GM21381 (cell line): ENCODE results near the gene PACC1.
"Not testable (repeated sequence)": the region's sequence is repeated elsewhere in the genome, so short reads cannot be mapped to it uniquely, and the experiment has no call there.

Experiments used
- ATAC-seq: cut with Tn5 transposase; IDR thresholded peaks from one replicate; pipeline ENCODE4 v1.9.1; 2021; ENCODE audit warnings: mild to moderate bottlenecking, moderate library complexity; ENCODE audit not compliant: unreplicated experiment

PACC1 gene

DNA sequence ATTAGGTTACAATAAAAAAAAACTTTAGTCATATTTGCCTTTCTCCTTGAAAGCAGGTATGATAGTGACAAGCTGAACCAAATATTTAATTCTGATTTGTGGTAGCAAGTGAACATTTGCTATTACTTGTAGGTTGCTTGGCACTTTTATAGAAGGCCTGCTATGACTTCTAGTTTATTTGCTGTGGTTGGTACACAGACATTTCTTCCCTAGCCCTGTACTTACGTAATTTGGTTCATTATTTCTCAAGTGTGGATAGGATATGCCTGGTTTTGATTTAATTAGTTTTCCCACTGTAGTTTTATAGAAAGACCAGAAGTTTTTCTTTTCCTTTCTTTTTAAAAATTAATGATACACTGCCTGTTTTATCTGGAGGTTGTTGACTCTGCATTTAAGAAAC, 73.6 kb downstream of the PACC1 start:
- ATAC-seq, result no peak

DNA sequence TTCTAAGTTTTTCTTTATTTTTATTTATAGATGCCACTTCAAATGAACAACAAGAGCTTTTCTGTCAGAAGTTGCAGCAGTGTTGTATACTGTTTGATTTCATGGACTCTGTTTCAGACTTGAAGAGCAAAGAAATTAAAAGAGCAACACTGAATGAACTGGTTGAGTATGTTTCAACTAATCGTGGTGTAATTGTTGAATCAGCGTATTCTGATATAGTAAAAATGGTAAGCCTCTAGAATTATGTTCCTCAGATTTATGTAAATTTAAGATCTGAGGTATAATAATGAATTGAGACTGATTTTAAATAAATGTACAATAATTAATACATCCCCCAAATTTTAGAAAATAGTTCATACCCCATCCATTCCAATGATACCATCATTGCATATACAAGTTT, 85.6 kb downstream of the PACC1 start:
- no peak for ATAC-seq

DNA sequence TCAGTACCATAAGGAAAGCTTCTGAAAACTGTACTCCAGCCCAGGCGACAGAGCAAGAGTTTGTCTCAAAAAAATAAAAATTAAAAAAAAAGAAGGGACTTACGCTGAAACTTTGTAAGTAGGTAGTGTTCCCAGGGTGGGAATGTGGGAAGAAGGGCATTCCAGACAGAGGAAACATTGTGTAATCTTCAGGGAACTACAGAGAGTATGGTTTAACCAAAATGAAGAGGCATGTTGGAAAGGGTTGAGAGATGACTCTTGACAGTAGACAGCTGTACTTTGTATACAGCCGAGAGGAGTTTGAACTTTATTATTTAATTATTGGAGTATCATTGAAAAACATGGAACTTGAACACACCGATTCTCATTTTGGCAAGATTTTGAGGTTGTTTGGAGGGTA, 86.4 kb downstream of the PACC1 start:
- ATAC-seq, result no peak

DNA sequence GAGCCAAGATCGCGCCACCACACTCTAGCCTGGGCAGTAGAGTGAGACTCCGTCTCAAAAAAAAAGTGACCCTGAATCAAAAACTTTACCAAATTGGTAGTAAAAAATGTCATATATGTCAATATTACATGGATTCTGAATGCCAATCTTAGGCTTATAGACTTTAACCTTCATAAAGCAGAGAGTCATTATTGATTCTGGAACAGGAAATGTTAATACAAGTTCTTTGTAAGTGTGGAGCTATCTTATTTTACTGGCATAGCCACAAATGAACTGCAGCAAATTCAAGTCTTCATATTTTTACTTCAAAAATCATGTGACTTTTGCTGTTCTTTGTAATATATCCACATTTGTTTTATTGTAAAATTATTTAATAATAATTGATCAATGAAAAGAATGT, 88.1 kb downstream of the PACC1 start:
- no peak for ATAC-seq

DNA sequence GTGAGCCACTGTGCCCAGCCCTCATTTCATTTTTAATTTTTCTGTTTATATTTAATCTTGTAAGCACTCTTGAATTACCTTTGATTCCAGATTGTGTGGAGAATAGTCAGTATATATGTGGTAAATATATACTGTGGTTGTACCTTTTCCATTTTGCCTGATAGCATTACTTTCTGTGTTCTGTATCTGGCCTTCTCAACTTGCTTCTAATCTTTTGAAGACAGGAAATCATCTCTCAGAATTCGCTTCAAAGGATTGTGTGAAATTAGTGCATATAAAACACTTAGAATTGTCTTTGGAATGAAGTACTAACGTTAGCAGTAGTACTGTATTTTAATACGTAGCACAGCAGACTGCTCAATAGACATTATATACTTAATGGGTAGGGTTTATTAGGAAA, 91.6 kb downstream of the PACC1 start:
- ATAC-seq, result no peak

DNA sequence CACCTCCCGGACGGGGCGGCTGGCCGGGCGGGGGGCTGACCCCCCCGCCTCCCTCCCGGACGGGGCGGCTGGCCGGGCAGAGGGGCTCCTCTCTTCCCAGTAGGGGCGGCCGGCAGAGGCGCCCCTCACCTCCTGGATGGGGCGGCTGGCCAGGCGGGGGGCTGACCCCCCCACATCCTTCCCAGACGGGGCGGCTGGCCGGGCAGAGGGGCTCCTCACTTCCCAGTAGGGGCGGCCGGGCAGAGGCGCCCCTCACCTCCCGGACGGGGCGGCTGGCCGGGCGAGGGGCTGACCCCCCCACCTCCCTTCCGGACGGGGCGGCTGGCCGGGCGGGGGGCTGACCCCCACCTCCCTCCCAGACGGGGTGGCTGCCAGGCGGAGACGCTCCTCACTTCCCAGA, 93.7 kb downstream of the PACC1 start:
- not testable (repeated sequence) for ATAC-seq

DNA sequence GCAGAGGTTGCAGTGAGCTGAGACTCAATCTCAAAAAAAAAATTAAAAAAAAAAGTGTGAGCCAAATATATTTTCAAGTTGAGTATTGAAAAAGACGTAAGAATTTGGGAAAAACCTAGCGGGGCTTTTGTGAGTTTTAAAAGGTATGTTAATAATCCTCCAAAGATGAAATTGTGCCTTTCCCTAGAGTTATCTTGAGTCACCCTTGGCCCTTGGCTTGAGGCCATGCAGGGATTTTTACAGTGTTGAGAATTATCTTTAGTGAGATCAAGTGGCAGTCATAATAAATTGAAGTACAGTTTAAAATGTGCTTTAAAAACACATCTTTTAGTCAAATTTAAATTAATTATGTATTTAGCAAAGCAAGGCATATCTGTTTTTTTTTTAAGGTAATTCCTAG, 96.8 kb downstream of the PACC1 start:
- ATAC-seq, result no peak

DNA sequence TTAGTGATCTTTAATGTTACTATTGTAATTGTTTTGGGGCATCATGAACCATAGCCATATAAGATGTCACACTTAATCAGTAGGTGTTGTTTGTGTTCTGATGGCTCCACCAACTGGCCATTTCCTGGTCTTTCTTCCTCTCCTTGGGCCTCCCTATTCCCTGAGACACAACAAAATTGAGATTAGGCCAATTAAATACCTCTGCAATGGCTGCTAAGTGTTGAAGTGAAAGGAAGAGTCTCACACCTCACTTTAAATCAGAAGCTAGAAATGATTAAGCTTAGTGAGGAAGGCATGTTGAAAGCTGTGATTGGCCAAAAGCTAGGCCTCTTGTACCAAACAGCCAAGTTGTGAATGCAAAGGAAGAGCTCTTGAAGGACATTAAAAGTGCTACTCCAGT, 98.8 kb downstream of the PACC1 start:
- ATAC-seq, result no peak

DNA sequence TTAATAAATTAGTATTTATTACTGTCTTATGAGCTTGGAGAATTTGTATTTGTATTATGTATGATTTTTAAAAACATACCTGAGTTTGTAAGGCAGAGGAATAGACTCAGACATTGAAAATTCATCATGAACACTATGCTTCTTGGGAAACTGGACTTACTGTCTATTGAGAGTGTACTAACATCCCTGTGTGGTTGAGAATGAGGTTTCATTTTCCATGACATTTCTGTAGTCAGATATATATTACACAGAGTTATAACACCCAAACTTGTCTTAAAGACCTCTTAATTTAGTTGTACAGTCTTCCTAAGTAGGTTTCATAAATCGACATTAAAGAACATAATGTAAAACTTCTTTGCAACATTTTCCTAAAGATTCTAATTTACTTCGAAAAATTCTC, 99.5 kb downstream of the PACC1 start:
- no peak for ATAC-seq
